Measurements from ENCODE around the gene LRRFIP1. TPM values are rescaled to one million over a fixed set of nuclear protein-coding genes. Genes with fewer than 3 reads are reported as not detected.
A peak's percentile ranks its signal among the peaks of the same experiment; 100 is the strongest.

The LRRFIP1 gene
- total and polyA plus RNA-seq, 2 experiments from 2014 or later: 90.9 to 95.3 TPM

GRCh38 chr2:237639052-237639835 lies 11.9 kb downstream of the LRRFIP1 start:
- Histone ChIP-seq H3K4me1 (ENCODE audit: low read depth) (peaks cover 21% of the 10 kb centered on the region), H3K4me3 (no peak overlapping the region), H3K27me3 (peaks cover 5% of the 10 kb centered on the region), H3K36me3 (no peaks in the 10 kb centered on the region), H3K27ac (peak overlapping the region; percentile 74), H3K9me3 (ENCODE audit: low read depth) (no peaks in the 10 kb centered on the region)
- TF ChIP-seq CTCF (IDR thresholded peaks at IDR 0.05; ENCODE audit: low read depth, low read length): no peak
- no peak for DNase-seq (ENCODE audit: low read depth in 1 of 2, low spot score in 1 of 2)

GRCh38 chr2:237639836-237640220 lies 12.4 kb downstream of the LRRFIP1 start:
- Histone ChIP-seq H3K4me3 (no peak overlapping the region), H3K4me1 (ENCODE audit: low read depth) (peaks cover 21% of the 10 kb centered on the region), H3K9me3 (ENCODE audit: low read depth) (no peaks in the 10 kb centered on the region), H3K36me3 (peaks cover under 1% of the 10 kb centered on the region), H3K27ac (peak overlapping the region; percentile 74), H3K27me3 (peaks cover 5% of the 10 kb centered on the region)
- TF ChIP-seq CTCF (IDR thresholded peaks at IDR 0.05; ENCODE audit: low read depth, low read length): no peak
- DNase-seq (ENCODE audit: low read depth in 1 of 2, low spot score in 1 of 2): no peak

- no peak for DNase-seq (ENCODE audit: low read depth in 1 of 2, low spot score in 1 of 2)
- Histone ChIP-seq H3K4me3 (no peak overlapping the region), H3K36me3 (peaks cover 7% of the 10 kb centered on the region), H3K27me3 (peaks cover 5% of the 10 kb centered on the region), H3K4me1 (ENCODE audit: low read depth) (peaks cover 21% of the 10 kb centered on the region), H3K27ac (peak overlapping the region; percentile 74), H3K9me3 (ENCODE audit: low read depth) (no peaks in the 10 kb centered on the region)
- TF ChIP-seq CTCF (IDR thresholded peaks at IDR 0.05; ENCODE audit: low read depth, low read length): no peak
Observed at GRCh38 chr2:237640493-237640998, 13.2 kb downstream of the LRRFIP1 start.

- Histone ChIP-seq H3K27ac (no peak overlapping the region), H3K9me3 (ENCODE audit: low read depth) (no peaks in the 10 kb centered on the region), H3K4me1 (ENCODE audit: low read depth) (peaks cover 21% of the 10 kb centered on the region), H3K4me3 (no peak overlapping the region), H3K36me3 (peaks cover 8% of the 10 kb centered on the region), H3K27me3 (peaks cover 5% of the 10 kb centered on the region)
- no peak for DNase-seq (ENCODE audit: low read depth in 1 of 2, low spot score in 1 of 2)
- TF ChIP-seq CTCF (IDR thresholded peaks at IDR 0.05; ENCODE audit: low read depth, low read length): no peak
Observed at GRCh38 chr2:237642038-237642734, 14.8 kb downstream of the LRRFIP1 start.

- no peak for TF ChIP-seq CTCF (IDR thresholded peaks at IDR 0.05; ENCODE audit: low read depth, low read length)
Observed at GRCh38 chr2:237643066-237643465, 15.7 kb downstream of the LRRFIP1 start.

More at GRCh38 chr2:237643066-237643465, 15.7 kb downstream of the LRRFIP1 start:
- no peak overlapping the region for H3K4me3 ChIP-seq
- peaks cover 5% of the 10 kb centered on the region for H3K27me3 ChIP-seq
- peaks cover 21% of the 10 kb centered on the region for H3K4me1 ChIP-seq (ENCODE audit: low read depth)
- no peak overlapping the region for H3K27ac ChIP-seq
- DNase-seq (ENCODE audit: low read depth in 1 of 2, low spot score in 1 of 2): no peak
- no peaks in the 10 kb centered on the region for H3K9me3 ChIP-seq (ENCODE audit: low read depth)
- H3K36me3 ChIP-seq: peaks cover 8% of the 10 kb centered on the region

Measured in cardiac muscle cell (in vitro differentiated cells and primary cell).